Spleen (tissue), 11 donors: ENCODE results near the gene TFAP2C. TPM values are rescaled to one million over a fixed set of nuclear protein-coding genes. Genes with fewer than 3 reads are reported as not detected.

Source experiments
- DNase-seq: peaks from one replicate; pipeline ENCODE4 v3.0.0-alpha.2; 2020
- H3K27ac ChIP-seq, 8 donors: fragments of 200-600 bp; sonication (generic) in 7 of 8; 1 replicate in 4 of 8; 2 replicates in 4 of 8; pipeline versions ENCODE4 v1.5.0 to v1.8.0; 2016 to 2021; ENCODE audit warnings: inconsistent platforms in 4 of 8, mild to moderate bottlenecking in 4 of 8, moderate library complexity in 1 of 8
- H3K27me3 ChIP-seq, 7 donors: fragments of 200-600 bp; sonication (generic) in 6 of 7; replicated peaks in 1 of 7; 1 replicate in 4 of 7; 2 replicates in 3 of 7; pipeline versions ENCODE4 v1.5.0 to v1.8.0; 2016 to 2021; ENCODE audit warnings: inconsistent platforms in 3 of 7, mild to moderate bottlenecking in 1 of 7
- H3K36me3 ChIP-seq, 6 donors: fragments of 200-600 bp; sonication (generic) in 5 of 6; 1 replicate in 4 of 6; 2 replicates in 2 of 6; pipeline versions ENCODE4 v1.5.0 to v1.8.0; 2016 to 2021; ENCODE audit warnings: inconsistent platforms in 2 of 6
- H3K4me1 ChIP-seq, 6 donors: fragments of 200-600 bp; sonication (generic) in 5 of 6; 1 replicate in 3 of 6; 2 replicates in 3 of 6; pipeline versions ENCODE4 v1.5.0 to v1.8.0; 2016 to 2021; ENCODE audit warnings: inconsistent platforms in 3 of 6
- H3K4me3 ChIP-seq, 8 donors: fragments of 200-600 bp; sonication (generic) in 7 of 8; 1 replicate in 4 of 8; 2 replicates in 4 of 8; pipeline versions ENCODE4 v1.5.0 to v1.8.0; 2016 to 2021; ENCODE audit warnings: inconsistent platforms in 4 of 8, mild to moderate bottlenecking in 4 of 8, moderate library complexity in 2 of 8
- H3K9me3 ChIP-seq, 8 donors: fragments of 200-600 bp; sonication (generic) in 7 of 8; 1 replicate in 4 of 8; 2 replicates in 4 of 8; pipeline versions ENCODE4 v1.5.0 to v1.8.0; 2016 to 2021; ENCODE audit warnings: inconsistent platforms in 4 of 8
- POLR2A ChIP-seq, 3 donors: fragments of 450-650 bp; IDR thresholded peaks; one replicate each; pipeline ENCODE4 v1.5.1; 2017; ENCODE audit warnings: antibody characterized with exemption in 3 of 3, mild to moderate bottlenecking in 1 of 3
- POLR2AphosphoS5 ChIP-seq, 3 donors: sonication (generic); formaldehyde crosslinking; IDR thresholded peaks; one replicate each; pipeline ENCODE4 v1.5.1; 2017; ENCODE audit warnings: antibody characterized with exemption in 3 of 3
- WGBS, 5 donors: extraction: QIAGEN DNeasy Blood & Tissue Kit in 3 of 5; methylation state at CpG; one replicate each; pipeline versions ENCODE4 v1.1.5 to v1.1.7; 2013 to 2018; 5-methylcytosine and 5-hydroxymethylcytosine counted together
- intact Hi-C: fragments of 100-400 bp; cut with DNase I; formaldehyde crosslinking; loops from one replicate; pipeline ENCODE4 v1.15.0; 2023; ENCODE audit warnings: low total_unique reads
- polyA plus RNA-seq, 3 donors: library from polyadenylated mRNA; stranded (reverse); fragments of 200-250 nt; gene quantifications; one replicate each; pipeline ENCODE4 v1.2.1, GENCODE V29; 2013
- total RNA-seq, 7 donors: library from RNA; depleted of rRNA in 3 of 7; stranded (reverse); fragments of >200 nt in 3 of 7; fragmentation: NEBNext Ultra II Directional in 4 of 7; extraction: Animal tissue kit (Norgen Biotek cat#: 25700) in 4 of 7; gene quantifications; one replicate each; pipeline versions ENCODE4 v1.1.0 to v1.2.1, GENCODE V29; 2016 to 2021
- TF ChIP-seq, protein P1 (sequence below), 11 experiments: fragments of 200-600 bp in 7 of 11; fragments of 450-650 bp in 4 of 11; sonication (generic) in 4 of 11; IDR thresholded peaks in 8 of 11; conservative IDR thresholded peaks in 3 of 11; 1 replicate in 7 of 11; 2 replicates in 4 of 11; pipeline versions ENCODE4 v1.4.0 to v1.8.0; 2016 to 2021; ENCODE audit warnings: antibody characterized with exemption in 11 of 11, inconsistent platforms in 4 of 11, mild to moderate bottlenecking in 1 of 11
- donor health status: healthy with polysubstance abuse.
- donor health status: DM: no; HTN: no; CAD: no; lungs with moderate emphysema.
- donor health status: DM: no; HTN: no; CAD: no.
- donor health status: Bipolar disorder and iron deficiency.
- donor health status: healthy.
- donor health status: DM: no; HTN: no; CAD: no.
- donor health status: DM: yes; HTN: yes; CAD: no.

Gene TFAP2C
- total and polyA plus RNA-seq, 10 donors: 0.03 to 0.16 (median 0.10) TPM; not detected in 7

DNA sequence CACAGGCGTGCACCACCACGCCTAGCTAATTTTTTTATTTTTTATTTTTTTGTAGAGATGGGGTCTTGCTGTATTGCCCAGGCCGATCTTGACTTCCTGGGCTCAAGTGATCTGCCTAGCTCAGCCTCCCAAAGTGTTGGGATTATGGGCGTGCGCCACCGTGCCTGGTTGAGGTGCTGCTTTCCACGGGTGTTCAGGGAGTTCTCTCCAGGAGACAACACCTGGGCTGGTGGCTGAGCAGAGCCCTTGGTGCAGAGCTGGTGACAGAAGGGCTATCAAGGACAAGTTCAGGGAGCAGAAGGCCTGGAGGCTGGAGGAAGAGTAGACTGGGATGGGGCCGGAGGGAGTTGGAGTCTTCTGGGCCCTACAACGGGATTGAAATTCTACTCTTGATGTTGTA, 34.6 kb downstream of the TFAP2C start:
- H3K27me3 ChIP-seq: peaks cover 0 to 24% (median 0%) of the 10 kb centered on the region in 7 donors
- H3K27ac ChIP-seq: no peak overlapping the region
- 87 to 96% (median 94%) methylated on average over 9 of the region's 9 CpGs for WGBS, 5 donors
- no peak for TF ChIP-seq POLR2A (IDR thresholded peaks at IDR 0.05)
- TF ChIP-seq, protein P1, sequence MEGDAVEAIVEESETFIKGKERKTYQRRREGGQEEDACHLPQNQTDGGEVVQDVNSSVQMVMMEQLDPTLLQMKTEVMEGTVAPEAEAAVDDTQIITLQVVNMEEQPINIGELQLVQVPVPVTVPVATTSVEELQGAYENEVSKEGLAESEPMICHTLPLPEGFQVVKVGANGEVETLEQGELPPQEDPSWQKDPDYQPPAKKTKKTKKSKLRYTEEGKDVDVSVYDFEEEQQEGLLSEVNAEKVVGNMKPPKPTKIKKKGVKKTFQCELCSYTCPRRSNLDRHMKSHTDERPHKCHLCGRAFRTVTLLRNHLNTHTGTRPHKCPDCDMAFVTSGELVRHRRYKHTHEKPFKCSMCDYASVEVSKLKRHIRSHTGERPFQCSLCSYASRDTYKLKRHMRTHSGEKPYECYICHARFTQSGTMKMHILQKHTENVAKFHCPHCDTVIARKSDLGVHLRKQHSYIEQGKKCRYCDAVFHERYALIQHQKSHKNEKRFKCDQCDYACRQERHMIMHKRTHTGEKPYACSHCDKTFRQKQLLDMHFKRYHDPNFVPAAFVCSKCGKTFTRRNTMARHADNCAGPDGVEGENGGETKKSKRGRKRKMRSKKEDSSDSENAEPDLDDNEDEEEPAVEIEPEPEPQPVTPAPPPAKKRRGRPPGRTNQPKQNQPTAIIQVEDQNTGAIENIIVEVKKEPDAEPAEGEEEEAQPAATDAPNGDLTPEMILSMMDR (IDR thresholded peaks at IDR 0.05 in 8 of 11, conservative IDR thresholded peaks at IDR 0.05 in 3 of 11): no peak
- no peak for TF ChIP-seq POLR2AphosphoS5 (IDR thresholded peaks at IDR 0.05)
- no peak overlapping the region for H3K4me3 ChIP-seq
- H3K9me3 ChIP-seq: no peaks in the 10 kb centered on the region
- no peaks in the 10 kb centered on the region for H3K36me3 ChIP-seq
- no peaks in the 10 kb centered on the region for H3K4me1 ChIP-seq
- no peak for DNase-seq
- intact Hi-C loops: no loop called here

DNA sequence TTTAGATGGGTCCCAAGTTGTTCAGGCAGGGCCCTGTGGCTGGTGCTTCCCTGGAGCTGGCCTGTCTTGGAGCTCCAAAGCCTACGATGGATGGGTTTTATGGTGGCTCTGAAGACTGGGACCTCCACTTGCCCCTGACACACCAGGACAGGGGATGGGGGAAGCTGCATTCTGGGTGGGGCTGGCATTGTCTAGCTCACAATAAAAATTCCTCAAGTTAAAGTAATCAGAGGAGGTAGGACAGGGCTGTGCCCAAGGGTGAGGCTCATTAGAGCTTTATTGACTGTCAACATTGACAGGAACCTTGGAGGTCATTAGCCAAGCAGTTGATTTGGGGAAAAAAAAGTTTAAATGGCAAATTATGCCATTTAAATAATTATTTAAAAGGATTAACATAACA, 35.7 kb downstream of the TFAP2C start:
- Histone ChIP-seq H3K4me3 (no peak overlapping the region), H3K27me3 (peaks cover 0 to 25% (median 0%) of the 10 kb centered on the region in 7 donors), H3K27ac (no peak overlapping the region), H3K9me3 (no peaks in the 10 kb centered on the region), H3K4me1 (no peaks in the 10 kb centered on the region), H3K36me3 (no peaks in the 10 kb centered on the region)
- intact Hi-C loops: no loop called here
- no peak for DNase-seq
- TF ChIP-seq POLR2A (IDR thresholded peaks at IDR 0.05): no peak
- 81 to 100% (median 96%) methylated on average over 1 of the region's 1 CpG for WGBS, 5 donors

DNA sequence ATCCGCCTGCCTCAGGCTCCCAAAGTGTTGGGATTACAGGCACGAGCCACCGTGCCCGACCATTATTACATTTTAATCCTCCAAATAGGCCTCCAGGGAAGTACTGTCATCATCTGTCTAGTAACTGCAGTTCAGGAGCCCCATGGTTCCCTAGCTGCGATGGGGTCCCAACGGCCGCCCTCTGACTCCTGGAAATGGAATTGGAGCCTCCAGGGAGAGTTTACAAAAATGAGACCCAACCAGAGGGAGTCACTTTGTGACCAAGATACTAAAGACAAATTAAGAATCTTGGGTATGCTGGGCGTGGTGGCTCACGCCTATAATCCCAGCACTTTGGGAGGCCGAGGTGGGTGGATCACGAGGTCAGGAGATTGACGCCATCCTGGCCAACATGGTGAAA, 36.7 kb downstream of the TFAP2C start:
- H3K36me3 ChIP-seq: no peaks in the 10 kb centered on the region
- TF ChIP-seq, protein P1 (IDR thresholded peaks at IDR 0.05 in 8 of 11, conservative IDR thresholded peaks at IDR 0.05 in 3 of 11): no peak
- no peak for TF ChIP-seq POLR2AphosphoS5 (IDR thresholded peaks at IDR 0.05)
- TF ChIP-seq POLR2A (IDR thresholded peaks at IDR 0.05): no peak
- peaks cover 0 to 25% (median 0%) of the 10 kb centered on the region in 7 donors for H3K27me3 ChIP-seq
- DNase-seq: no peak
- 87 to 94% (median 90%) methylated on average over 12 of the region's 12 CpGs for WGBS, 5 donors
- H3K27ac ChIP-seq: no peak overlapping the region
- H3K4me3 ChIP-seq: no peak overlapping the region
- H3K4me1 ChIP-seq: no peaks in the 10 kb centered on the region
- intact Hi-C loops: no loop called here
- no peaks in the 10 kb centered on the region for H3K9me3 ChIP-seq

DNA sequence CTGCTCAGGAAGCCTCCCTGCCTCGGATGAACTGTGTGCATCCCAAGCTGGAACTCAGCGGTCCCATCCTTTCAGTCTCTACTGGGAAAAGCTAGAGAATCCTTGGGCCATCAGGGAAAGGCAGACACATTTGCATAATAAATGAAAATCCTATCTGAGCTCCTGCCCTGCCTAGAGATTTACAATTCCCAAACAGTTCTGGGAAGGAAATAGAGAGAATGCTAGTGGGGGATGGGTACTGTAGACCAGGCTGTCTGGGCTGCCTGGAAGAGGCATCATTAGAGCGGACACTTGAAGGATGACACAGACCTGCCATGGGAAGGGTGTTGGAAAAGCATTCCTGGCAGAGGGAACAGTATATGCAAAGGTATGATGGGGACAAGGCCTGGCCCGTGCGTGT, 44.3 kb downstream of the TFAP2C start:
- TF ChIP-seq POLR2A (IDR thresholded peaks at IDR 0.05): no peak
- TF ChIP-seq POLR2AphosphoS5 (IDR thresholded peaks at IDR 0.05): no peak
- TF ChIP-seq, protein P1 (IDR thresholded peaks at IDR 0.05 in 8 of 11, conservative IDR thresholded peaks at IDR 0.05 in 3 of 11): no peak

DNA sequence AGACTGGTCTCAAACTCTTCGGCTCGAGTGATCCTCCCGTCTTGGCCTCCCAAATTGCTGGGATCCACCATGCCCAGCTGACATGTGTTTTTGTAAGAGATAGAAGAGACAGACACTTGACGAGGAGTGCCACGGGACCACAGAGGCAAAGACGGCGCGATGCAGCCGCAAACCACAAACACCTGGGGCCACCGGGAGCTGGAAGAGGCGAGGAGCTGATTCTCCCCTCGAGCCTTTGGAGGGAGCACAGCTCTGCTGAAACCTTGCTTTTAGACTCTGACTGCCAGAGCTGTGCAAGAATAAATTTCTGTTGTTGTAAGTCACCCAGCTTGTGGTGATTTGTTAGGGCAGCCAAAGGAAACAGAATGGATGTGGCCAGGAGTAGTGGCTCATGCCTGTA, 46.9 kb downstream of the TFAP2C start:
- TF ChIP-seq, protein P1 (IDR thresholded peaks at IDR 0.05 in 8 of 11, conservative IDR thresholded peaks at IDR 0.05 in 3 of 11): no peak
- TF ChIP-seq POLR2A (IDR thresholded peaks at IDR 0.05) (no peak), POLR2AphosphoS5 (IDR thresholded peaks at IDR 0.05) (no peak)
- intact Hi-C loops: no loop called here
- WGBS, 5 donors: 77 to 86% (median 81%) methylated on average over 12 of the region's 12 CpGs
- H3K4me3 ChIP-seq: no peak overlapping the region
- no peaks in the 10 kb centered on the region for H3K36me3 ChIP-seq
- H3K27ac ChIP-seq: no peak overlapping the region
- H3K9me3 ChIP-seq: no peaks in the 10 kb centered on the region
- H3K4me1 ChIP-seq: no peaks in the 10 kb centered on the region
- no peak for DNase-seq
- peaks cover 0 to 8% (median 0%) of the 10 kb centered on the region in 7 donors for H3K27me3 ChIP-seq

More for the DNA sequence above, 44.3 kb downstream of the TFAP2C start:
- Histone ChIP-seq H3K4me1 (no peaks in the 10 kb centered on the region), H3K27me3 (peaks cover 0 to 5% (median 0%) of the 10 kb centered on the region in 7 donors), H3K4me3 (no peak overlapping the region), H3K27ac (no peak overlapping the region), H3K9me3 (no peaks in the 10 kb centered on the region), H3K36me3 (no peaks in the 10 kb centered on the region)
- 79 to 91% (median 85%) methylated on average over 5 of the region's 5 CpGs for WGBS, 5 donors
- intact Hi-C loops: no loop called here
- no peak for DNase-seq
